Fibroblast of mammary gland (primary cell): Measurements from ENCODE around the gene RUNX1.

Experiments used
- DNase-seq: peaks from one replicate; pipeline ENCODE4 v3.0.0-alpha.2; 2010; ENCODE audit warnings: low read depth
- H3K4me3 ChIP-seq: 2 replicates; pipeline ENCODE4 v1.5.1; 2011; ENCODE audit warnings: low read depth, mild to moderate bottlenecking, low read length, moderate library complexity; ENCODE audit not compliant: control insufficient read depth
- TF ChIP-seq, protein P1 (sequence below): conservative IDR thresholded peaks from 2 replicates; pipeline ENCODE4 v1.5.1; 2011; ENCODE audit warnings: low read depth, low read length, inconsistent platforms; ENCODE audit not compliant: control insufficient read depth, insufficient read depth

RUNX1 gene

DNA sequence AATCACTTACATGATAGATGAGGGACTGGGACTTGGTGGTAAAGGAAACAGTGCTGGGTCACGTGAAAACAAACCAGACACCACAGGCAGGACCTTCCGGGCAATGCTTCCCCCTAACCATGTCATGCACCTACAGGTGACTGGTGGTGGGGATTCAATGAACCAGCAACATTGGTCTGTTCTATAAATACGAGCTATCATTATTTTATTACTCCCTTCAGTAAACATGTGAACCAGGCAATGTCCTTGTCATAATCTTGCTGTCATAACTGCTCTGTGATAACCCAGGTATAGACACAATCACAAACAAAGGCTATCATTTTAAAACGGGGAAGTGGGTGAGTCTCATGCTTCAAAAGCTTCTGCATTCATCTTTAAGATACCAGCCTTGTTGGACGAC, 226.9 kb downstream of the RUNX1 start:
- no peak overlapping the region for H3K4me3 ChIP-seq
- TF ChIP-seq, protein P1, sequence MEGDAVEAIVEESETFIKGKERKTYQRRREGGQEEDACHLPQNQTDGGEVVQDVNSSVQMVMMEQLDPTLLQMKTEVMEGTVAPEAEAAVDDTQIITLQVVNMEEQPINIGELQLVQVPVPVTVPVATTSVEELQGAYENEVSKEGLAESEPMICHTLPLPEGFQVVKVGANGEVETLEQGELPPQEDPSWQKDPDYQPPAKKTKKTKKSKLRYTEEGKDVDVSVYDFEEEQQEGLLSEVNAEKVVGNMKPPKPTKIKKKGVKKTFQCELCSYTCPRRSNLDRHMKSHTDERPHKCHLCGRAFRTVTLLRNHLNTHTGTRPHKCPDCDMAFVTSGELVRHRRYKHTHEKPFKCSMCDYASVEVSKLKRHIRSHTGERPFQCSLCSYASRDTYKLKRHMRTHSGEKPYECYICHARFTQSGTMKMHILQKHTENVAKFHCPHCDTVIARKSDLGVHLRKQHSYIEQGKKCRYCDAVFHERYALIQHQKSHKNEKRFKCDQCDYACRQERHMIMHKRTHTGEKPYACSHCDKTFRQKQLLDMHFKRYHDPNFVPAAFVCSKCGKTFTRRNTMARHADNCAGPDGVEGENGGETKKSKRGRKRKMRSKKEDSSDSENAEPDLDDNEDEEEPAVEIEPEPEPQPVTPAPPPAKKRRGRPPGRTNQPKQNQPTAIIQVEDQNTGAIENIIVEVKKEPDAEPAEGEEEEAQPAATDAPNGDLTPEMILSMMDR = no peak
- DNase-seq = no peak

DNA sequence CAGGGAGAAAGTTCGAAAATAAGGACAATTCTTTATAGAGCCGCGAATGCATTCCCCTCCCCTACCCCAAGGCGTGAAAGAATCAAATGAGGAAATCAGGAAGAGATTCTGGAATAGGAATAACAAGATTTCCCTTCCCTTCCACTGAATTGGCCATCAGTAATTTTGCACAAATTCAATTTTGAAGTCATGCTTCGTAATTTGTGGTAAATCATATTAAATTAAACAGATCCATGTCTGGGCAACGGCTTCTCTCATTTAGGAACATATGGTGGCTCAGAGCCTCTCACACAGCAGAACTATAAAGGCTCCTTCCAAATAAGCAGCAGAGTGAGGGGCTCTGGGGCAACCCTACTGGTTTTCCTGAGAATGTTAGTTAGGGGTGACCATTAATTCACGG, 227.4 kb downstream of the RUNX1 start:
- H3K4me3 ChIP-seq = no peak overlapping the region
- no peak for DNase-seq
- TF ChIP-seq, protein P1 = no peak

DNA sequence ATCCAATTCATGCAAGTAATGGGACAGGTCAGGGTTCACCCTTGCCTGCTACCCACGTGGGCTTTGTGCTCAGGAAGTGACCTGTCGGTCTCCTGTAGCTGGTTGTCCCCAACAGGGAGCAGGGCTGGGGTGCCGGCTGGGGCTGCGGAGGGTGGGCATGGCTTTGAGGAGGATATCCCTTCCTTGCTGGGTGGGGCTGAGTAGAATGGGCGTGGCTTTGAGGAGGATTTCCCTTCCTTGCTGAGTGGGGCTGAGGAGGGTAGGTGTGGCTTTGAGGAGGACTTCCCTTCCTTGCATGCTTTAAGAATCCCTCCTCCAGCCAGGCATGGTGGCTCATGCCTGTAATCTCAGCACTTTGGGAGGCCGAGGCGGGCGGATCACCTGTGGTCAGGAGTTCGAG, 229.1 kb downstream of the RUNX1 start:
- H3K4me3 ChIP-seq = no peak overlapping the region
- no peak for DNase-seq
- TF ChIP-seq, protein P1 = no peak

DNA sequence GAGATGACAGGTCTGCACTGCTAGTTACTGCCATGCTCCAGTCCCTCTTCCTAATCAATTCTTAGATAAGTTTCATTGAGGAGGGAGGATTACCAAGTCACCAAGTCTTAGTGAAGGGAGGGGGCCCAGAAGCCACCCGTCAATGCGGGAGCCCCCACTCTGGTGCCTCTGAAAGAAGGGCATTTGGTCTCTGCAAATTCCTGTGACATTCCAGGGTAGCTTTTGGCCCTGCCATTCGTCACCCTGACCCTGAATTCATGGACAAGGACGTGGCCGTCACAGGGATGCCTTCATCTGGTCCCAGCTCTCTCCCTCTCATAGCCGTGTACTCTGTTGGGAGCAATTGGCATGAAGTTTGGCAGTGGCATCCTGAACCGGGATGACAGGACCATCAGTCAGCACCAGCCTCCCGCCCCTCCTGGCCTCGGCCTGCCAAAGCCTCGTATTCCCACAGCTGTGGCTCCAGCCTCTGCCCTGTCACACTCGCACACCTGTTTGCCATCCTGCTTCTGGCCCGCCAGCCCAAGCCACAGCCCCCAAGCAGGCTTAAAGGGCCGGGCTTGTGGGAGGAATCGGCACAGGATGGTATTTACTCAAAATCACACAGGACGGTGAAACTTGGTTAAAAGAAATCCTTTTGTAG, 229.6 kb downstream of the RUNX1 start:
- no peak overlapping the region for H3K4me3 ChIP-seq
- TF ChIP-seq, protein P1 = no peak
- no peak for DNase-seq

DNA sequence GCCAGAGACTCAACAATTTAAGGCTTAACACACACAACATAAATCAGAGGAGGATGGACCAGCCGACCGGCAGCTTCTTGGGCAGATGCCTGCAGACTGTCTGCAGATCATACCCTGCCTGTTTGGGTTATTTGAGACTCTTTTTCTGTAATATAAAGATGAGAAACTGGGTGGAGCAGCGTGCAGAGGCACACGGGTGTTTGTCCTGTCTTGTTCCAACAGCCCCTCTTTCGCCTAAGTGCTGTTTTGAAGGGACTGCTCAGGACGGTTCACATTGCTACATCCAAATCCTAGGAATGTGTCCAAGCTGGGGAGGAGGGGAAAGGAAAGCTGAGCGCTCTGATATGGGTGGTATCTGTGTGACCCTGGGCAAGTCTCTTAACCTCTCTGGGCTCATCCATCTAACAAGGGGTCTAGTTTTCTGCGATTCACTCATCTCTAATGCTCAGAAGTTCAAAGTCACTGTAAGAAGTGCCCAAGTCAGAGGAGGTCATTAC, 230.4 kb downstream of the RUNX1 start:
- no peak overlapping the region for H3K4me3 ChIP-seq
- peak; percentile 49 for DNase-seq
- TF ChIP-seq, protein P1 = no peak

DNA sequence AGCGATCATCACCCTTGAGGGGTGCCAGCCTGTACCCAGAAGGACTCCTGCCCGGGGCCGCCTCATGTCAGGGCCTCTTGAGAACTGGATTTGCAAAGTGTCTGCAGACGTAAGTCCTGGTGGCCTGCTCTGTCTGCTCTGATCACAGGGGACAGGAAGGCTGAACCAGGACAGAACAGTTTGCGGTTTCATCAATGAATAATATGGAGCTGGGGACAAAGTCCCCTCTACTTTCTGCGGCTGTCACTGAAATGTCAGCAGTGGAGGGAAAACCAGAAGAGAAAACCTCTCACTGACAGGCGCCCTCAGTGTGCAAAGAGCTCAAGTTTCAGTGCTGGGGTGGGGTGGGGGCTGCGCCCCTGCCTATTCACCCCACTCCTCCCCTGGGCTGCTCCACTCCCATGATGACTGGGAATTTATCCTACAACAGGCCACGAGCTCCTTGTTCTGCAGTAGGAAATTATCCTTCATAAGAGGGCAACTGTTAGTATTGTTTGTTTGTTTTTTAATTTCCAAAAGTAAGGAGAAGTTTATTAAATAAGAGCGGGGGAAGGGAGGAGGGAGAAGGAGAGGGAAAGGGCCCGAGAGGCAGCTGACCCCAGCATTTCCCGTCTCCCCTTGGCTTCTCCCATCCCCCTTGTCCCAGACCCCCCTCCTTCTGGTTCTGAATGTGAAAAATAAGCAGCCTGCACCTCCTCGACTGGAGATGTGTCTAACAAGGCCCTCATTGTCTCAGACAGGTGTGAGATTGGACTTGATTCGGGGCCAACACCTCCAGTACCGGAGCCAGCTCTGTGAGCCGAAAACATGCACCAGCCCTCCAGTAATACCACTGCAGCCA, 231.1 kb downstream of the RUNX1 start:
- DNase-seq = no peak
- TF ChIP-seq, protein P1 = no peak
- no peak overlapping the region for H3K4me3 ChIP-seq
